ENCODE results near the gene GUCA1A. TPM values are rescaled to one million over a fixed set of nuclear protein-coding genes. Genes with fewer than 3 reads are reported as not detected.

The GUCA1A gene
- total RNA-seq, 1 donor from 2014 or later, result not detected

DNA sequence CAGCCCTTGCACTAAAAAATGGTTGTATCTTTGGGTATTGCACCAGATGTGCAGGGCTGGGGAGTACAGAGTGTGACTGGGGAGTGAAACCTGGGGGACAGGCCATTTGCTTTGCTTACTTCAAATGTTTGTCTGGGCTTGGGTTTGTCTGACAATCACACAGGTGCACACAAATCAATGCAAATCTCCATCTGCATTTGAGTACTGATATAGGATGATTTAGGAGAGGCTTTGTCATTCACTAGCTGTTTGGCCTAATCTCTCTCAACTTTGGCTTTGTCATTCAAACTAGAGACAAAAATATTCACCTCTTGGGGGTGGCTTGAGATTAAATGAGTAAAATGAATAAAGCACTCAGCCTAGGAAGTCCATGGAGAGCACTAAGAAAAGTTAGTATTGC is 3.8 kb downstream of the GUCA1A start:
- no peak overlapping the region for H3K27ac ChIP-seq
- no peak for TF ChIP-seq POLR2A (IDR thresholded peaks at IDR 0.05)
- TF ChIP-seq POLR2AphosphoS5 (IDR thresholded peaks at IDR 0.05; ENCODE audit: insufficient read depth in 1 of 2, low read depth in 1 of 2), result no peak
- TF ChIP-seq, protein P1, sequence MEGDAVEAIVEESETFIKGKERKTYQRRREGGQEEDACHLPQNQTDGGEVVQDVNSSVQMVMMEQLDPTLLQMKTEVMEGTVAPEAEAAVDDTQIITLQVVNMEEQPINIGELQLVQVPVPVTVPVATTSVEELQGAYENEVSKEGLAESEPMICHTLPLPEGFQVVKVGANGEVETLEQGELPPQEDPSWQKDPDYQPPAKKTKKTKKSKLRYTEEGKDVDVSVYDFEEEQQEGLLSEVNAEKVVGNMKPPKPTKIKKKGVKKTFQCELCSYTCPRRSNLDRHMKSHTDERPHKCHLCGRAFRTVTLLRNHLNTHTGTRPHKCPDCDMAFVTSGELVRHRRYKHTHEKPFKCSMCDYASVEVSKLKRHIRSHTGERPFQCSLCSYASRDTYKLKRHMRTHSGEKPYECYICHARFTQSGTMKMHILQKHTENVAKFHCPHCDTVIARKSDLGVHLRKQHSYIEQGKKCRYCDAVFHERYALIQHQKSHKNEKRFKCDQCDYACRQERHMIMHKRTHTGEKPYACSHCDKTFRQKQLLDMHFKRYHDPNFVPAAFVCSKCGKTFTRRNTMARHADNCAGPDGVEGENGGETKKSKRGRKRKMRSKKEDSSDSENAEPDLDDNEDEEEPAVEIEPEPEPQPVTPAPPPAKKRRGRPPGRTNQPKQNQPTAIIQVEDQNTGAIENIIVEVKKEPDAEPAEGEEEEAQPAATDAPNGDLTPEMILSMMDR (IDR thresholded peaks at IDR 0.05), result no peak
- no peak overlapping the region for H3K4me3 ChIP-seq
- DNase-seq (ENCODE audit: extremely low spot score in 2 of 2), result no peak
- no peaks in the 10 kb centered on the region for H3K27me3 ChIP-seq
- intact Hi-C loops (cut with DNase I), result no loop called here
- H3K4me1 ChIP-seq, result no peaks in the 10 kb centered on the region
- no peaks in the 10 kb centered on the region for H3K36me3 ChIP-seq
- no peaks in the 10 kb centered on the region for H3K9me3 ChIP-seq

DNA sequence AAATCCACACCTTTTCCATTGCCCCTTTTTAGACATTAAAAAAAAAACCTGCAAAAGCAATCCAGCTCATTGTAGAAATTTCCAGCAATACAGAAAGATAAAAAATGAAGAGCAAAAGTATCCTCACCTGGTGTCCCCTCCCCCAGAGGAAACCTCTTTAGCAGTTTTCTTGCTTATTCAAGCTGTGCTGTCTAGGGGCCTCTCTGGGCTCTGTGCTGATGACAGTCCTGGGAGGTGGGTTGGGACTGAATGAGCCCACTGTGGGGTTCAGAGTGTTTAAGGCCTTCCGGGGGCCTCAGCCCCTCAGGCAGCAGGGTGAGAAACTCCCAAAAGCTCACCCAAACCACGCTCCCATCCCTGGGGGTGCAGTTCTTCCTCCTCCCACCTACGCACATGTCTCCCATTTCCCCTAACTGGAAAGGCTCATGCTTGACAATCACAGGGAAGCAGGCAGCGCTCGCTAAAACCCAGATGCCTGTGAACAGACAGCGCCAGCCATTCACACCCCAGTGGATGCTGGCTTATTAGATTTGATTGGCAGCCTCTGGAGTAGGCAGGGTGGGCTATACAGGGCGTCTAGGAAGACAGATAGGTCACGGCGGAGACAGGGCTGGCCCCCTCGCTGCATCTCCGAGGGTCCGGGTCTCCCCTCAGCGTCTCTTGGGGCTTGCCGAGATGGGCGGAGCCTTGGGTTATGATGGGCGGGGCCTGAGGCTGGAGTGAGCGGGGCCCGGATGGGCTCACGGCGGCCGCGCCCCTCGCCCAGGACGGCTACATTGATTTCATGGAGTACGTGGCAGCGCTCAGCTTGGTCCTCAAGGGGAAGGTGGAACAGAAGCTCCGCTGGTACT is 4.6 kb downstream of the GUCA1A start:
- H3K27me3 ChIP-seq, result no peaks in the 10 kb centered on the region
- no peak overlapping the region for H3K27ac ChIP-seq
- H3K4me3 ChIP-seq, result no peak overlapping the region
- H3K4me1 ChIP-seq, result no peaks in the 10 kb centered on the region
- H3K9me3 ChIP-seq, result no peaks in the 10 kb centered on the region
- no peak for DNase-seq (ENCODE audit: extremely low spot score in 2 of 2)
- intact Hi-C loops (cut with DNase I), result no loop called here
- H3K36me3 ChIP-seq, result no peaks in the 10 kb centered on the region
- TF ChIP-seq POLR2AphosphoS5 (IDR thresholded peaks at IDR 0.05; ENCODE audit: insufficient read depth in 1 of 2, low read depth in 1 of 2), result no peak
- TF ChIP-seq POLR2A (IDR thresholded peaks at IDR 0.05), result no peak
- TF ChIP-seq, protein P1 (IDR thresholded peaks at IDR 0.05), result no peak

DNA sequence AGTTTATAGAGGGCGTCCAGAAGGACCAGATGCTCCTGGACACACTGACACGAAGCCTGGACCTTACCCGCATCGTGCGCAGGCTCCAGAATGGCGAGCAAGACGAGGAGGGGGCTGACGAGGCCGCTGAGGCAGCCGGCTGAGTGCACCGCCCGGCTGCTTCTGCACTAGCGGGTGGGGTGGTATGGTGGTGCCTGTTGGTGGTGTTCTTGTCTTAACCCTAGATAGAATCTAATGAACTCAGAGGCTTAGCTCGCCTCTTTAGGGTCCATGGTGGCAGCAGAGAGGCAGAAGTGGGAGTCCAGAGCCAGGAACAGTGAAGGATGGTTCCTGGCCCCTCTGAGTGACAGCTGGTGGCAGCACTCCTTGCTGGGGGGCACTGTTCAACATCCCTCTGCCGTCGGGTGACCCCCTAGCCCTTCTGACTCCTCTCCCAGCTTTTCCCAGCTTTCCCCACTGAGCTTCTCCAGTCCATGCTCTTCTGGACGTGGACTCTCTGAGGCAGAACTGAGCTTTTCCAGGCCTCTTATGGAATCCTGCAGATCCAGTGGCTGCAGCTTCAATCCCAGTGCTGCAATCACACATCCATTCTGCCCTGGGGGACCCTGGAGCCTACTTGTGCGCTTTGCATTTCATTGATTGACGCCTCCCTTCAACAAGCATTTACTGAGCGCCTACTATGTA is 6.2 kb downstream of the GUCA1A start:
- Histone ChIP-seq H3K27ac (no peak overlapping the region), H3K36me3 (no peaks in the 10 kb centered on the region), H3K4me1 (no peaks in the 10 kb centered on the region), H3K4me3 (no peak overlapping the region), H3K9me3 (no peaks in the 10 kb centered on the region), H3K27me3 (no peaks in the 10 kb centered on the region)
- TF ChIP-seq, protein P1 (IDR thresholded peaks at IDR 0.05), result no peak
- TF ChIP-seq POLR2AphosphoS5 (IDR thresholded peaks at IDR 0.05; ENCODE audit: insufficient read depth in 1 of 2, low read depth in 1 of 2), result no peak
- no peak for TF ChIP-seq POLR2A (IDR thresholded peaks at IDR 0.05)
- no peak for DNase-seq (ENCODE audit: extremely low spot score in 2 of 2)
- intact Hi-C loops (cut with DNase I), result no loop called here

GRCh38 chr6:42179945-42180313 is 6.8 kb downstream of the GUCA1A start:
- DNase-seq (ENCODE audit: extremely low spot score in 2 of 2), result no peak
- TF ChIP-seq, protein P1 (IDR thresholded peaks at IDR 0.05), result no peak
- TF ChIP-seq POLR2AphosphoS5 (IDR thresholded peaks at IDR 0.05; ENCODE audit: insufficient read depth in 1 of 2, low read depth in 1 of 2) (no peak), POLR2A (IDR thresholded peaks at IDR 0.05) (no peak)
- Histone ChIP-seq H3K4me3 (no peak overlapping the region), H3K9me3 (no peaks in the 10 kb centered on the region), H3K27ac (no peak overlapping the region), H3K4me1 (no peaks in the 10 kb centered on the region), H3K27me3 (no peaks in the 10 kb centered on the region), H3K36me3 (no peaks in the 10 kb centered on the region)
- intact Hi-C loops (cut with DNase I), result no loop called here

GRCh38 chr6:42182101-42182500 is 8.9 kb downstream of the GUCA1A start:
- TF ChIP-seq POLR2AphosphoS5 (IDR thresholded peaks at IDR 0.05; ENCODE audit: insufficient read depth in 1 of 2, low read depth in 1 of 2), result no peak
- no peaks in the 10 kb centered on the region for H3K36me3 ChIP-seq
- no peak overlapping the region for H3K4me3 ChIP-seq
- H3K9me3 ChIP-seq, result no peaks in the 10 kb centered on the region
- no peaks in the 10 kb centered on the region for H3K27me3 ChIP-seq
- H3K4me1 ChIP-seq, result no peaks in the 10 kb centered on the region
- no peak for DNase-seq (ENCODE audit: extremely low spot score in 2 of 2)
- intact Hi-C loops (cut with DNase I), result no loop called here
- no peak overlapping the region for H3K27ac ChIP-seq

All from vagina (tissue), 2 donors.